Forelimb muscle (tissue), 1 donor: ENCODE results near the gene TWIST2. TPM values are rescaled to one million over a fixed set of nuclear protein-coding genes. Genes with fewer than 3 reads are reported as not detected.

ENCODE experiments used
- DNase-seq: peaks from one replicate; pipeline ENCODE4 v3.0.0-alpha.2; 2013; ENCODE audit warnings: low read depth
- polyA plus RNA-seq: library from polyadenylated mRNA; unstranded; fragments of 120-200 nt; gene quantifications from one replicate; pipeline ENCODE4 v1.2.1, GENCODE V29; 2013; ENCODE audit not compliant: insufficient read length

The TWIST2 gene
- polyA plus RNA-seq, 1 donor, result 5.5 TPM

DNA sequence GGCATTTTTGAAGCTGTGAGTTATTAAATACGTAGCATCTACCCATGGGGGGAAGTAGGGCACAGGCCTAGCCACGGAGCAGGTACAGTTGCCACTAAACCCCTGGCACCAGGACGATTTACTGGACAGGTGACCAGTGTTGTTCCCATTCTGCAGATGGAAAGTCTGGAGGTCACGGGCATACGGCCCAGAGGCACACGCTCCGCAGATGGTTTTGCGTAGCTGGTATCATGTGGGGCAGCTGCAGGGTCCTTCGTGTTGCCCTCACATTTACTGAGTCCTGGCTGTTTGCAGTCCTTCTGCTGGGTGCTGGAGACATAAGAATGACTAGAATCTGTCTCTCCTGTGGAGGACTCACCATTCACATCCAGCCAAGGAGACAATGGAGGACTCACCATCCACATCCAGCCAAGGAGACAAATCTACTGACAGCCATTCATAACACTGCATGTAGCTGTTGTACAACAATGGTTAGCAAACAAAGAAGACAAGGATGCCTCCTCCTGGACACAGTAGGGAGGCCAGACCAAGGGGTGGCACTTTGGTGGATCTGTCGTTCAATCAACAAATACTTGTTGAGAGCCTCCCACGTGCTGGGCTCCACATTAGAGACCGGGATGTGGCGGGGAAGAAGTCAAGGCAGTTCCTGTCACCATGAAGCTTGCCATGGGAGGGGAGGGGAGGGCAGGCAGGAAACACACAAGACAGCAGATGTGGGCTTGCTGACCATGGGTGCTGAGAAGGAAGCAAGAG is 24.9 kb downstream of the TWIST2 start:
- no peak for DNase-seq

DNA sequence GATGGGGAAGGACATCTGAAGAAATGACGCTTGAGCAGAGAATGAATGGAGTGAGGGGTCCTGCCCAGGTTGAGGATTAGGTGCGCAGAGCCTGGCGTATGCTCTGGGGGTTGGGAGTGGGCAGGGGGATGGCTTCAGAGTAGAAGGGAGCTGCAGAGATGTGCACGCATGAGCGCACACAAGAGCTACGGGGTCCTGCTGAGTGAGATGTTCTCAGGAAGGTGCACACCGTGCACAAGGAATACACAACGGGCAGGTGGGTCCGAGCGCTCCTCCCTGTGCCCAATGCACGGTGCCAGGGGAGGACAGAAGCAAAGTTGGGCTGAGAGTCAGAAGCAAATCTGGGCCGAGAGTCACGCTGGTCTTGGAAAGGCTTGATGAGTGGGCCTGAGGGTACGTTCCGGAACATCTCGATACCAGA is 25.5 kb downstream of the TWIST2 start:
- no peak for DNase-seq

DNA sequence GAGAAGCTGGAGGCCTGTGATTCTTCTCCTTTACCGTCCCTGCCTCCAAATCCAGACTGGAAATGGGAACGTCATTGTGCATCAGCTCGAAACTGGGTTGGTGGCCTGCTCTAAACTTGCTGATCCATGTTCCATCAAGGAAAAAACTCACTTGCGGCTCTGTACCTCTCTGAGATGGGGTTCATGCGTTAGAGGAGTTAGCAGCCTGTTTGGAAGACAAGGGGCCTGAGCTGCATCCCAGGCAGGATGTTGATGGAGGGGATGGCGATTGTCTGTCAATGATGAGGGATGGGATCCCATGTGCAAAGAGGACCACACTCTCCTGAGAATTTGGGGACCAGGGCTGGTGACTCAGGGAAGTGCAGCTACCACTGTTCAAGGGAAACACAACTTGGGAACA is 26.0 kb downstream of the TWIST2 start:
- no peak for DNase-seq

DNA sequence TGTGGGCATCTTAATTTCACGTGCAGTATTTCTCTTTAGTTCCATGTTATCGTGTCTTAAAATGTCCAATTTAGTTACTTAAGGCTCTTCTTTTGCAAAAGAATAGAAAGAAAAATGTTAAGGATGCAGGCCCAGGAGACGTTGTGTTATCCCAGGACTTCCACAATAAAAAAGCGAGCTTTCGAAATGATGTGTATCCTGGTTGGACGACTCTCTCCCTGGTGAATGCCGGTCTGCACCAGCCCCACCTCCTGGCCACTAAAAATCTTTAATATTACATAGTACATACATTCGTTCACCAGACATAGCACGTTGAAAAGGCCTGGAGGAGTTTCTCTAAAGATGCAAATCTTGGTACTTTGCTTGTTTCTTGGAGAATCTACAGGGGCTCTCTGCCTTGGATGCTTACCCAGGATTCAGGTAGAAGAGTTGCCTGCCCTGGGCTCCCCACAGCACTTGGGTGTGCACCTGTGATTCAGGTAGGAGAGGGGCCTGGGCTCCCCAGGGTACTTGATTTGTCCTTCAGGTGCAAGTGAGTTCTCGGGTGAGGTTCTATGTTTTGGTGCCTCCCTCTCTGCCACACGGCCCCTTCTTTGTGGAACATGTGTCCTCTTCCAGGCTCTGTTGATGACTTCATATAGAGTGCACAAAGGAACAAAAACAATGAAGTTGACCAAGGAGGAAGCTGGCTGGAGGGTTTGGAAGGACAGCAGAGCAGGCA is 26.6 kb downstream of the TWIST2 start:
- no peak for DNase-seq

DNA sequence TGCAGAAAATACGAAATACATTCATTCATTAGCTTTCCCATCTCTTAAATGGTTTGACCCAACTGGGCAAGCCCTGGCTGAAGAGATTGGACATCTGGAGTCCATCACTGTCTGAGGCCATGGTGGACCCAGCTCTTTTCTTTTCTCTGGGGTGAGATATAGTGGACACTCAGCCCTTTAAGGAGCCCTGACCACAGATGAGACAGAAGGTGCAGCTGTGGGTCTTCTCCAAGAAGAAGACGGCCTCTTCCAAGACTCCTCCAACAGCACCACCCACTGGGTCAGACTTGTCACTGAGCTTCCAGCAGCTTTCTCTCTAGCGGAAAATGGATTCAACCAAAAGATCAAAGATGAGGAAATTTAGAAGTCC is 27.2 kb downstream of the TWIST2 start:
- no peak for DNase-seq

DNA sequence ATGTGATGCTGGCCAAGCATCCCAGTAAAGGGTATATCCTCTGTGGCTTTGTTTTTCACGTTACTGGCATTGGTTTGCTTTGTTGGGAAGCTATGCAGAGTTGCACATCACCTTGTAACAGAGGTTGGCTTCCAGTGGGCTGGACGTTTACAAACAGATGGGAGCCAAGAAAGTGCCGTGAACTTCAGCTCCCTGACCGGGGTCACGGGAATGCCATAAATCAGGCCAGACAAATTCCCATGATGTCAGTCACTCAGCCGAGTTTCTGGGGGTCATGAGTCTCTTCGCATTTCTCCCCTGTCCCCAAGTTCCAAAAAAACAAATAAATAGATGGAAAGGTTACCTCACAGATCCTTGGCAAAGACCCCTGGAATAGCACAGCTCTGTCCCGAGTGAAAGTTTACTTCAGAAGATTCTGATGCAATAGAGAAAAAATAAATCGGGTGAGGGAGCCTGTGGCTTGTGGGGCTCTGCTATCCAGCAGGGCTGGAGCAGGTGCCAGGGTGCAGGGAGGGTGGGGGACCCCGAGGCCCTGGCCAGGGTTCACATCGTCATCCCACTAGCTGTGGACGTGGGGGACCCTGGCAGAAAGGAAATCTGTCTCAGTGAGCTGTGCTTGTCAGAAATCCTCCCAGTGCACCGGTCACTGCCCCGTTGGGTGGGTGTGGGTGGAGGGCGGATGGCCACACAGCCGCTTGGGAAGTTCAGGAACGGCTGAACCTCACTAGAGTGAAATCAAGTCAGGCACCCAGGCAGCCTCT is 27.8 kb downstream of the TWIST2 start:
- DNase-seq, result peak; percentile 25

DNA sequence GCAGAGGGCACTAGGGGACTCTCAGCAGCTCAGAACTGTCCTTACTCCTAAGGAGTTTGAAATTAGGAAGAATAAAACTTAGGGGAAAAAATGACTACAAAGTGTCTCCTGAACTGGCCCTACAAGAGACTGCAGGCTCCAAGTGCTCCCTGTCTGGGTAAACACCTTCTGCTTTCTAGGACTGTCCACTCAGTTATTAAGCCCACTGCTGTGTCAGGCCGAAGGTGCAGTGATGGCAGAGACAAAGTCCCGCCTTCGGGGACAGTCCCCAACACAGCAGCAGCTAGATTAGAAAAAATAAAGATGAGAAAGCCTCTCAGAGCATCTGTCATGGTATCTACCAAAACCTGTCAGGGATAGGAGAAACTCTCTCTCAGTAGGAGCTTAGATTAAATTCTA is 28.3 kb downstream of the TWIST2 start:
- no peak for DNase-seq

DNA sequence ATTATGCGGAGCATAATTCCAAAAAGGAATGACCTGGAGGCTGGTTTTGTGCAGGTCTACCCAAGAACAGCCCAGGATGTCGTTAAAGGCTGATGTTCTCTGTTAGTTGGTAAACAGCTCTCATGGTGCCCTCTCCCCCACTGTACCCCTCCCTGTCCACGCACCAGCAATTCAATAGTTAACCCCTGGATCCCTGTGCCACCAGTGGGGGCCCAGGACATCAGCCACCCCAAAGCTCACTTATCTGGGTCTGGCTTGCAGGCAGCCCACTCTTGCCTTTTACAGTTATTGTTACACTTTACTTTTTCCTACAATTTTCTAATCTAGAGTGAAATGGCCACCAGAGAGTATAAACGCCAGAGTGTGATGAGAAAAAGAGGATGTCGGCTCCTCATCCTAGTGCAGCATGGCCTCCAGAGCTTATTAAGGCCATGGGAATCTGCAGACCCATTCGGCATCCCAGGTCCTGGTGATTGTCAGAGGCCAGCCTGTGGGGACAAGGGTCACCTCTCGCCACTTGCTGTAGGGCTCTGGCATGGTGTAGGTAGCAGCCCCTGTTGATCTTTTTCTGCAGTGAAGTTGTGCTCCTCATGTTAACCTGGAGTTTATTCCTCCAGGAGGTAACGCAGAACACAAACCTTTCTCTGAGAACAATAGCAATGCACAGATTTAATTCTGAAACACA is 30.3 kb downstream of the TWIST2 start:
- DNase-seq, result no peak

DNA sequence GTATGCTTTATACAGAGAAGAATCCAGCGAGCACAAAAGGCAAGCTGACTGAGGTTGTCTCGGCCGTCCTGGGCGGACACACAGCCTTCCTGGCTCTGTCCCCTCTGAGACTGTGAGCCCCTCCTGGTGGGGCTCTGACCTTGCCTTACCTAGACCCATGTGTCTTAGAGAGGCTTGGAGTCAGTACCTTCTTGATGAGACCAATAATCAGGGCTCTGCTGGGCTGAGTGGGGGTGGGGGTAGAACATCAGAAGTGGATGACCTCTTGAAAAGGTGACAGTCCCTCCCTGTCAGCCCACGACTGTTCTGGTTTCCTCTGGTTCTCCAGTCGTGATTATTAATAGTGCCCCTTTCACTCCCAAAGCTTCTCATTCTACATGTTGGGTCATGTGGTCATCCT is 31.2 kb downstream of the TWIST2 start:
- DNase-seq, result no peak

DNA sequence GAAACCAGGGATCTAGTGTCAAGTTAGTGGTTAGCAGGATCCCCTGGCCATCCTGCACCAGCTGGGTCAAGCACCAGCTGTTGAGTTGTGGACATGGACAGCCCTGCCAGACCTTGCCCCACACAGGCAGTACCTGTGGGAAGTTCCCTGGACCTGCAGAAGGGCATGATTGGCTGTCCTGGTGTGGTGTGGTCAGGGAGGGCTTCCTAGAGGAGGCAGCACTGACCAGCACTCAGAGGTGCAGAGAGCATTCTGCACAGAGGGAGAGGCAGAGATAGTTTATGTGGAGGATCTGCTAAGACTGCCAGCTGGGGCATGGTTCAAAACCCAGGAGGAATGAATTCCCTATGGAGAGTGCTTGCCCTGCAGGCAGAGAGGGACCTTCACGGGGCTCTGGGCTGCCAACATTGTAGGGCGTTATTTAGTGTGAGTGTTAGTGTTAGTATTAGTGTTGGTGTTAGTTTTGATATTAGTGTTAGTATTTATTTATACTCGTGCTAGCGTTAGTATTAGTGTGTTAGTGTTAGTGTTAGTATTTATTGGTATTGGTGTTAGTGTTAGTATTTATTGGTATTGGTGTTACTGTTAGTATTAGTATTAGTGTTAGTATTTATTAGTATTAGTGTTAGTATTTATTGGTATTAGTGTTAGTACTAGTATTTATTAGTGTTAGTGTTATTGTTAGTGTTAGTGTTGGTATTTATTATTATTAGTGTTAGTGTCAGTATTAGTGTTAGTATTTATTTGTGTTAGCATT is 31.9 kb downstream of the TWIST2 start:
- no peak for DNase-seq

DNA sequence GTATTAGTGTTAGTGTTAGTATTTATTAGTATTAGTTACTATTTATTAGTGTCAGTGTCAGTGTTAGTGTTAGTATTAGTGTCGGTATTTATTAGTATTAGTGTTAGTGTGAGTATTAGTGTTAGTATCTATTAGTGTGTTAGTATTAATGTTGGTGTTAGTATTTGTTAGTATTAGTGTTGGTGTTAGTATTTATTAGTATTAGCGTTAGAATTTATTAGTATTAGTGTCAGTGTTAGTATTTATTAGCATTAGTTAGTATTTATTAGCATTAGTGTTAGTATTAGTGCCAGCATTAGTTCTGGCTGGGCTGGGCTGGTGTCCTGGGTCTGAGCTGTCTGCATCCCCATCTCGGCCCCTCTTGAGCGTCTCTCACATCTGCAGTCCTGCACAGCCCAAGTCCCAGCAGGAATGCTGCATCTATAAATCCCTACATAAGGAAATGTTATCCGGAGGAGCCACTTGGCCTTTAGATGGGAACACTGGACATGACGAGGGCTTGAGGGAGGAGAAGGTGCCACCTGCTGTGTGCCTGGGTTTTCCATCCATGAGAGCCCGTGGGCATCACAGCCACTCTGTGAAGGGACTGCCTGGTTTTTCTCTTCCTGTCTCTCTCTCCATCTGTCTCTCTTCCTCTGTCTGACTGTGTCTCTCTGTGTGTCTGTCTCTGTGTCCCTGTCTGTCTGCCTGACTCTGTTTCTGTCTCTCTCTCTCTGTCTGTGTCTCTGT is 33.6 kb downstream of the TWIST2 start:
- no peak for DNase-seq

DNA sequence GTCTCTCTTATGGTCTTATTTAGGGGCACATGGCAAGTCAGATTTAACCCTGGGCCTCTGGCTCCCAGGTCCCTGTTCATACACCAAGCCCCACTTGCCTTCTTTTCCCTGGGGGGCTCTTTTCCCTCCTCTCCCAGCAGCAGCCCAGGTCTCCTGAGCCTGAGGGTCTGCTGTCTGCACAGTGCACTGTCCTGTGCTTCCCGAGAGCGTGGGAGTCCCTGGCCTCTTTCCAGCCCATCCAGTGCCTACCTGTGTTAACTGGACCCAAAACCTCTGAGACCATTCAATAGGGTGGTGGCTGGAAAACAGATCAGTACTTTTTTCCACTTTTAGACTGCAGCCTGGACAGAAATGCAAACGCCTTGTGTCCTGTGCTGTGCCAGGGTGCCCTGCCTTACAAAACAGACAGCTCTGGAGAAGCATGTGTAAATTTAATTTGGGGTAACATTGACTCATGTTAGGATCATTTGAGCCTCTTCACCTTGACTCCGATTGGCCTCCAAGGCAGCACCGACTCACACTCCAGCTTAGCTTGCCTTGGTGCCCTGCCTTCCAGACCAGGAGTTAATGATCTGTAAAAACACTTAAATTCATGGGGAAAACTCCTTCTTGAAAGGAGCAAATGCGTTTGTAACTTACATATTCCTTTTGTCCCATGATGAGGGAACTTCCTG is 34.3 kb downstream of the TWIST2 start:
- no peak for DNase-seq

DNA sequence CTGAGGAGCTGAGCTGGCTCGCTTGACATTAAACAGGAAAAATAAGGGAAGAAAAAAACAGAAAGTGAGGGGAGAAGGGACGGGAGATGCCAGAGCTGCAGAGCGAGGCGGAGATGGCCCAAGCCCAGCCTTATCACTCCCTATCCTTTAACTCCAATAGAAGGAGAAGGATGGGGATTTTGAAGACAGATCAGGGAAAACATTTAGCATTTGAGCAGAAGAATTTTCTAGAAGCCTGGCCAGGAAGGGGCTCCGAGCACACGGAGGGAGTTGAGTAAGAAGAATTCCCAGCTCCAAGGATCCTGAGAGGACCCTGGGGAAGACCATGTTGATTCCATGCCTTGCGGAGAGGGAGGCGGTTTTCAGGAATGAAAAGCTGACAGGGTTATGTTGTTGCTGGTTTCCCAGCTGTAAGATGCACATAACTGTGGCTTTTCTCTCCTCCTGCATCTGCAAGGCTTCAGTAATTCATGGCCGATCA is 35.6 kb downstream of the TWIST2 start:
- DNase-seq, result no peak

DNA sequence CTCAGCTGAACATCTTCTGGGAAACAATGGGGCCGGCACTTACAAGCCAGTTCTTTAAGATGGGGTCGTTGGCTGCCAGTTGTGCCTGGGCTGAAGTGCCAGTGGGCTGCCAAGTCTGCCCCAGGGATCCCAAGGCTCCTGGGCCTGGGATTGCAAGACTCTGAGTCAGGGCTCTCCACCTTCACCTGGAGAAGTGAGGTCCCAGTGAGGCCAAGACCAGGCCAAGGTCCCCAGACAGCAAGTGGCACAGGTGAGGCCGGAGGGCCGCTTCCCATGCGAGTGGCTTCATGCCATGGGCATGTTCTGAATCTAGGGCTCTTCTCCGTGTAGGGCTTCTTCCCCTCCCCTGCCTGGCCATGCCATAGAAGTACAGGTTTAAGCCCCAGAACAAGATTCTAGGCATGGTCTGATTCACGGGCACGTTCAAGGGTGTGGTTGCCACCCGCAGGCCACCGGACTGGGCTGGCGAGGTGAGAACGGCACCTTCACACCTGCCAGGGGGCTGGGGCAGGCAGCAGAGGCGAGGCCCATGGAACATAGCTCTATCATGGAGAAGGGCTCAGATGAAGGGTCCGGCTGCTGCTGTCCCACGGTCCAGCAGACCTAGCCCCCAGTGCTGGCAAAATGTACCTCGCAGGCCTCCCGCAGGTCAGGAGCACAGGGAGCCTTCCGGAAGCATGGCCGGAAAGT is 36.4 kb downstream of the TWIST2 start:
- DNase-seq, result no peak

DNA sequence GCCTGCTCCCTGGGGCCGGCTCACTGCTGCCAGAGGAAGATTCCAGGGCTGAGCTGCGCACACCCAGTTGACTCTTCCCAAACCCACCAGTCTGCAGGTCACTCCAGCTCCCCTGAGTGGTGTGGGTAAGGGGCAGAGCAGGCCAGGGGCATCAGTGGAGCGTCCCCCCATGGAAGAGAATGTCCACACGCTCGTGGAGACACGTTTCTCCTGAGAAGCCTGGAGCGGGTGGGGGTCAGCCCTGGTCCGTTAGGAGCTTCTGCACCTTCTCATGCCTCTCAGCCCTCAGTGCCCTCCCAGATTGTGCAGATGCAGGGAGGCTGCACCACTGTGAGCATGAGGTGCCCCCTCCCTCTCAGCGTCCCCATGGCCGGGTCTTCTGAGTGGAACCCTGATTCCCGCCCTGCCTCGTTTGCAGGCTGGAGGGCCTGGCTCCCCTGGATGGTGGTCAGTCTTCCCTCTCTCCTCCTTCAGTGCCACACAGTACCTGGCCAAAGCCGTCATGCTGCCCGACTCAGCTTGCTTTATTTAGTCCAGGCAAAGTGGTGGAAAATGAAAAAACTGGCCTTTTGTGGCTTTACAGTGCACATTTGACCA is 37.0 kb downstream of the TWIST2 start:
- no peak for DNase-seq

DNA sequence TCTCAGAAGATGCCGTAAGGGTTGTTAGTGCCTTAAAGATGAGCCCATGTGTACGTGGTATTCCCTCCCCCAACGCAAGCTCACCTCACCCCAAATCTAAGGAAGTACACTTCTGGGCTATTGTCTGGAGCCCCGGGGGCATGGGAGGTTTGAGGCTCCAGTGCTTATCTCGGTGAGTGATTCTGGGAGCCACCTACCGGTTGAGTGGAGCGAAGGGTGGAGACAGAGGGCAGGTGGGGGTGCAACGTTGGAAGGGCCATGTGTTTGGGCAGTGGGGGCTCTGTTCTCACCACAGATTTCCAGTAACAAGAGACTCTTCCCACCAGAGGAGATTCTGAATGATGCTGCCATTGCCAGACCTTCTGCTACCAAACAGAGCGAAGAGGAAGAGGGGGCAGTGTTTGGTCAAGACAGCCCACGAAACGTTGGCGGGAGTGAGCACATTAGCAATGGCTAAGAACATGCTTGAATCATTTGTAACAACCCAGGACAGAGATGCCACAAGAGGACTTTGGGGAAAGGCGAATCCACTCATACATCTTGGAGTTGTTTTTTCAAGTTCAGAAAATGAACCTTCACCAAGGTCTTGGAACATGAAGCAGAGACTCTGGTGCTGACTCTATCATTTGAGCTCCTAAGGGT is 38.7 kb downstream of the TWIST2 start:
- DNase-seq, result no peak

DNA sequence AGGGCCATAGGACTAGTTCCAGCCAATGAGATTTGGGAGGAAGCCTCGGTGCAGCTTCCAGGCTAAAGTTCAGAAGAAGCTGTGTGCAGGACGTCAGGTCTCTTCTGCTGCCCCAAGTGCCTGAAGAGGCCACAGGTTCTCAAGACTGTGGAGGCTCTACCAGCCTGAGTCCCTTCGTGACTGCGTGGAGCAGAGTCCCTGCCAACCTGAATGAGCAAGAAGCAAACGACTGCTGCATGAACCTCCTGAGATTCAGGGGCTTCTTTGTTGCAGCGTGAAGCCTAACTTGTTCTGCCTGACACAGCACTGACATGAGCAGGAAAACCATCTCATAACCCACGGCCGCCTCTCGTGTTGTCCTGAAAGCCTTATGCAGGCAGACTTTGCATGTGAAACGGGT is 39.7 kb downstream of the TWIST2 start:
- DNase-seq, result no peak

DNA sequence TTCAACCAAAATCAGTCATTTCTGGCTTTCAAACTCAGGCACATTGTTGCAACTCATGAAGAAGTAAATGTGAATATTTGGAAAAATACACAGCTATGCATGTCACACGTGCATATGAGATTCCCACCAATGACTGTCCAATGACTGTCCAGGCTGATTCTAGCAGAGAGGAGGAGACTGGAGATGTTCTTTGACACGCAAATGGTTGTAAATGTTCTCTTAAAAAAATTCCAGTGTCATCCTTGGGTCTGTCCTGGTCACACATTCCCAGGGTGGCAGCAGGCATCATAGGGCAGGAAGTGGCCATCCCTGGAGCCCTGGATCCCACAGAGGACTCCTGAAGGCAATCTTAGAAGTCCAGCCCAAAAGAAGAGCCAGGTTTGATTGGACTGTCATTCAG is 40.9 kb downstream of the TWIST2 start:
- no peak for DNase-seq
